ENCODE measurements around the gene FILIP1L. TPM values are rescaled to one million over a fixed set of nuclear protein-coding genes. Genes with fewer than 3 reads are reported as not detected.

The FILIP1L gene
- total and polyA plus RNA-seq, 4 experiments from 2014 or later: 0.32 TPM; not detected in 3

DNA sequence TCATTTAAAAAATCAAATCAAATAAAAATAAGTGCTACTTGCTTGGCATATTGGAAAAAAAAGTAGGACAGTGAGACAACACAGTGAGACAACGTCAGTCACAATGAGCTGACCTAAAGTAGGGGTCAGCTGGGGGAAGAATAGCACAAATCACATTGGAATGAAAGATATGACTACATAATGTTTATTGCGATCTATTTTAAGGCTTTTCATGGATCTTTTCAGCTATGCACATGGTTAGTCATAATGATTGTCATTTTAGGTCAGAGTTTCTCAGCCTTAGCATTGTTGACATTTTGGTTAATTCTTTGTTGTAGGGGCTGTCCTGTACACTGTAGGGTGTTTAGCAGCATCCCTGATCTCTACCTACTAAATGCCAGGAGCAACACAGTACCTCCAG is 252.1 kb downstream of the FILIP1L start:
- no peak for DNase-seq
- peaks cover 0 to 10% of the 10 kb centered on the region in 2 donors for H3K36me3 Mint-ChIP-seq
- H3K27ac ChIP-seq (ENCODE audit: low read depth, low read length): no peak overlapping the region
- POLR2A ChIA-PET (ENCODE audit: partially characterized antibody): no interaction called here
- H3K4me1 ChIP-seq (ENCODE audit: insufficient read depth, low read length): peaks cover 14% of the 10 kb centered on the region
- no peak overlapping the region for H3K4me3 Mint-ChIP-seq
- no peak overlapping the region for H3K27ac Mint-ChIP-seq
- intact Hi-C loops (cut with micrococcal nuclease): no loop called here
- no peaks in the 10 kb centered on the region for H3K9me3 ChIP-seq (ENCODE audit: control insufficient read depth in 1 of 2, low read length in 2 of 2)
- no peaks in the 10 kb centered on the region for H3K9me3 Mint-ChIP-seq
- H3K27me3 Mint-ChIP-seq: no peaks in the 10 kb centered on the region
- H3K27me3 ChIP-seq (ENCODE audit: insufficient read depth, low read length): no peaks in the 10 kb centered on the region
- no peaks in the 10 kb centered on the region for H3K36me3 ChIP-seq (ENCODE audit: insufficient read depth, low read length)
- CTCF ChIA-PET (ENCODE audit: partially characterized antibody): no interaction called here
- peaks cover 13 to 20% (median 16%) of the 10 kb centered on the region in 4 donors for H3K4me1 Mint-ChIP-seq
- no peak overlapping the region for H3K4me3 ChIP-seq (ENCODE audit: low read length in 2 of 2)

DNA sequence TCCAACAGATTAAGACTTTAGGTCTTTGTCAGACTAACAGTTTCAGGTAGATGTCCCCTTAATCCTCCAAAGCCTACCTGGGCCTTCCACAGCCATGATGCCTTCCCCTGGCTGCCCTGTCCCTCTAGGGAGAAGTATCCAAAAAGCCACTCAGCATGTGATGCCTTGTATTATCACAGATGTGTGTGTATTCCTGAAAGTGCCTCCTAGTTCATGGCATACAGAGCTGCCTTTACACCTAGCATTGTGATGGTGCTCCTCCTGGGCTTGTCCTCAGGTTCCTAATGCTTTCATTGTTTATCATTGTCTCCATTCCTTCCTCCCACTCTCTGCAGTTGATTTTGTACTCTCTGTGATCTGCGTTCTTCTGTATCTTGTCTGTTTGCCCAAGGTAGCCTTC is 253.1 kb downstream of the FILIP1L start:
- no peak overlapping the region for H3K4me3 ChIP-seq (ENCODE audit: low read length in 2 of 2)
- Mint-ChIP-seq H3K4me1 (peaks cover 5 to 10% (median 6%) of the 10 kb centered on the region in 4 donors), H3K4me3 (no peak overlapping the region), H3K36me3 (peaks cover 0 to 10% of the 10 kb centered on the region in 2 donors), H3K27me3 (no peaks in the 10 kb centered on the region), H3K9me3 (no peaks in the 10 kb centered on the region), H3K27ac (no peak overlapping the region)
- H3K4me1 ChIP-seq (ENCODE audit: insufficient read depth, low read length): peaks cover 5% of the 10 kb centered on the region
- ChIA-PET POLR2A (ENCODE audit: partially characterized antibody) (no interaction called here), CTCF (ENCODE audit: partially characterized antibody) (interaction anchor here (2.2 kb wide), 1 partner anchor 29 kb away, joined by 8 read pairs; no protein-coding TSS in a partner anchor)
- no peaks in the 10 kb centered on the region for H3K36me3 ChIP-seq (ENCODE audit: insufficient read depth, low read length)
- intact Hi-C loops (cut with micrococcal nuclease): no loop called here
- no peaks in the 10 kb centered on the region for H3K27me3 ChIP-seq (ENCODE audit: insufficient read depth, low read length)
- no peaks in the 10 kb centered on the region for H3K9me3 ChIP-seq (ENCODE audit: control insufficient read depth in 1 of 2, low read length in 2 of 2)
- DNase-seq: no peak
- H3K27ac ChIP-seq (ENCODE audit: low read depth, low read length): no peak overlapping the region

DNA sequence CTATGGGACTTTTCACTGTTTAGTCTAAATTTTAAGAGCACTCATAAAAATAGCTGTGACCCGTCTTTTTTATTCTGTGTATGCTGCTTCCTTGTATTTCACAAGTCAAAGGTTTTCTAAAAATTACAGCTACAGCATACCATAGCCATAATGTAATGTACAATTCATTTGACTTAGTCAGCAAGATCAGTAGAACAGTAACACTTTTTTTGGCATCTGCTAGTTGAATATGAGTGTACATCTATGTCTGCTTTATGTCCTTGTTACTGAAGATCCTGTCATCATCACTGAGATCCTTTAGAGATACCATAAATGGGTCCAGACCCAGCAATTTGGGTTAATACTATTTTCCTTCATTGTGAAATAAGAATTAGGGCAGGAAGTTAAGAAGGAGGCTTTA is 254.5 kb downstream of the FILIP1L start:
- no peak overlapping the region for H3K4me3 ChIP-seq (ENCODE audit: low read length in 2 of 2)
- no peaks in the 10 kb centered on the region for H3K27me3 Mint-ChIP-seq
- H3K27me3 ChIP-seq (ENCODE audit: insufficient read depth, low read length): no peaks in the 10 kb centered on the region
- no peaks in the 10 kb centered on the region for H3K4me1 ChIP-seq (ENCODE audit: insufficient read depth, low read length)
- intact Hi-C loops (cut with micrococcal nuclease): no loop called here
- H3K27ac ChIP-seq (ENCODE audit: low read depth, low read length): no peak overlapping the region
- ChIA-PET CTCF (ENCODE audit: partially characterized antibody) (interaction anchor here (0.6 to 2.2 kb wide), 5 partner anchors 17 to 48 kb away, joined by 3 to 8 read pairs (median 3); no protein-coding TSS in a partner anchor), POLR2A (ENCODE audit: partially characterized antibody) (no interaction called here)
- peaks cover 0 to 10% of the 10 kb centered on the region in 2 donors for H3K36me3 Mint-ChIP-seq
- no peak for DNase-seq
- no peak overlapping the region for H3K27ac Mint-ChIP-seq
- no peaks in the 10 kb centered on the region for H3K36me3 ChIP-seq (ENCODE audit: insufficient read depth, low read length)
- H3K4me1 Mint-ChIP-seq: peaks cover 0 to 4% (median 1%) of the 10 kb centered on the region in 4 donors
- H3K9me3 ChIP-seq (ENCODE audit: control insufficient read depth in 1 of 2, low read length in 2 of 2): no peaks in the 10 kb centered on the region
- H3K9me3 Mint-ChIP-seq: no peaks in the 10 kb centered on the region
- no peak overlapping the region for H3K4me3 Mint-ChIP-seq

DNA sequence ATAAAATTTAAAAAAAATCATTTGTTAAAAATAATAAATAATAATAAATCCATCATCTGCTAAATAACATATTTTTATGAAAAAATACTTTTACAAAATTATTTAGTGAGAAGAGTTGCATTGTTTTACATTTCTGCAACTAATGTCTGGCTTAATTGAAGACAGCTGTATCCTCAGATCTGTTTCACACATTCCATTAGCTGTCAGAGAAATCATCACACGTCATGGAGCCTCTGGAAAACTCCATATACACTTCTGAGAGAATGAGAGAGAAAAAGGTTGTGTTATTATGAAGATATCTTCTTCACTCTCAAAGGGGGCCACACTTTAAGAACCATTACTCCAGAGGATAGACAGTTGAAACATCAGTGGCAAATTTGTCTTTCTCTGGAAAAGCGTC is 255.8 kb downstream of the FILIP1L start:
- H3K4me1 ChIP-seq (ENCODE audit: insufficient read depth, low read length): no peaks in the 10 kb centered on the region
- Mint-ChIP-seq H3K27ac (no peak overlapping the region), H3K27me3 (no peaks in the 10 kb centered on the region), H3K9me3 (no peaks in the 10 kb centered on the region), H3K4me1 (peaks cover 0 to 10% (median 1%) of the 10 kb centered on the region in 4 donors), H3K4me3 (no peak overlapping the region), H3K36me3 (peaks cover 0 to 10% of the 10 kb centered on the region in 2 donors)
- H3K27ac ChIP-seq (ENCODE audit: low read depth, low read length): no peak overlapping the region
- no peaks in the 10 kb centered on the region for H3K9me3 ChIP-seq (ENCODE audit: control insufficient read depth in 1 of 2, low read length in 2 of 2)
- POLR2A ChIA-PET (ENCODE audit: partially characterized antibody): no interaction called here
- H3K27me3 ChIP-seq (ENCODE audit: insufficient read depth, low read length): no peaks in the 10 kb centered on the region
- H3K4me3 ChIP-seq (ENCODE audit: low read length in 2 of 2): no peak overlapping the region
- no peaks in the 10 kb centered on the region for H3K36me3 ChIP-seq (ENCODE audit: insufficient read depth, low read length)
- CTCF ChIA-PET (ENCODE audit: partially characterized antibody): interaction anchor here (1.4 kb wide), 2 partner anchors 15 to 47 kb away, joined by 3 read pairs; no protein-coding TSS in a partner anchor
- no peak for DNase-seq
- intact Hi-C loops (cut with micrococcal nuclease): no loop called here

DNA sequence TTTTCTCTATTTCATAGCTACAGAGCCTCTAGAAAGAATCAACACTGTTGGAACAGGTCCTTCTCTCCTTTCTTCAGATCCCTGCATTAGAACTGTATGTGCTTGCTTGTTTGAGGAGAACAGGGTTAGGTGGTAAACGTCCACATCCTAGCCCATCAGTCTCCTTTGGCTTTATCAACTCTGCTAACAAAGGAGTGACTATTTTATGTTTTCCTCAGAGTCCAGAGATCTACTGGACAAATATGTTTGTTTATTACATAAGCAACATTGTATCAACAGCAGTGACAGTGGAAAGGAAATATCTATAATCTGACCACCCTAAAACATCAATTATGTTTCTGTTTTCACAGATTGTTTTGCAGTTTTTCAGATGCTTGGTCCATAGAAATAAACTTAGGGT is 257.0 kb downstream of the FILIP1L start:
- Histone ChIP-seq H3K27ac (ENCODE audit: low read depth, low read length) (no peak overlapping the region), H3K4me3 (ENCODE audit: low read length in 2 of 2) (no peak overlapping the region), H3K27me3 (ENCODE audit: insufficient read depth, low read length) (no peaks in the 10 kb centered on the region), H3K36me3 (ENCODE audit: insufficient read depth, low read length) (no peaks in the 10 kb centered on the region), H3K4me1 (ENCODE audit: insufficient read depth, low read length) (no peaks in the 10 kb centered on the region), H3K9me3 (ENCODE audit: control insufficient read depth in 1 of 2, low read length in 2 of 2) (no peaks in the 10 kb centered on the region)
- Mint-ChIP-seq H3K4me1 (peaks cover 0 to 10% (median 0%) of the 10 kb centered on the region in 4 donors), H3K36me3 (peaks cover 0 to 5% of the 10 kb centered on the region in 2 donors), H3K27me3 (no peaks in the 10 kb centered on the region), H3K27ac (no peak overlapping the region), H3K9me3 (no peaks in the 10 kb centered on the region), H3K4me3 (no peak overlapping the region)
- DNase-seq: no peak
- intact Hi-C loops (cut with micrococcal nuclease): no loop called here
- ChIA-PET POLR2A (ENCODE audit: partially characterized antibody) (no interaction called here), CTCF (ENCODE audit: partially characterized antibody) (no interaction called here)

DNA sequence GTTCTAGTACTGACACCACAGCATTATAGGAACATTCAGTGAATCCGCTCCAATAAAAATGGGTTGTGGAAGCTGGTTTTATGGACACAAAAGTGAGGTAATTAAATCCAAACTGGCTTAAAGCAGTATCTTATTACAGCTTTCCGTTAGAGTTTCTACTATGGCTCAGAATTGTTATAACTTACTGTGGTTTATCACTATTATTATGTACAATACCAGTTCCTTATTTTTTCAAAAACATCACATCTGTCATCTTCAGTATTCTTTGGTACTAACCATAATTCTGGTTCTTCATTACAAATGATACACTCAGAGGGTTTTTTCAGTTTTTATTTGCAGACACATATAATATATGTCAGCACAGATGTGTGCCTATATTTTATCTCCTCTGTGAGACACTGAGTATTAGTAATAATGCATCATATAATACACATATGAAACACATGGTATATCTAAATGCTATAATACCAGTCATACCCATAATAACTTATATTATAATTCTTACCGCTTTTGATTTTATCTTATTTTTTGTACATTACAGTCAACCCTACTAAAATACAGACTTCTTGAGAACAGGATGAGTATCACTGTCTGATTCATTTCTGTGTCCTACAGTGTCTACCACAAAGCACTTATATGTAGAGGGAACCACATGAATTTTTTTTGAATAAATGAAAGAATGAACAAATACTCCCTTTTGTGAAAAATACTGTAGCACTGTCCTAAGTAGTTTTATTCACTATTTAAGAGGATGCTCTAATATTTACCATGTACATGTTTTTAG is 257.7 kb downstream of the FILIP1L start:
- Histone ChIP-seq H3K27me3 (ENCODE audit: insufficient read depth, low read length) (no peaks in the 10 kb centered on the region), H3K9me3 (ENCODE audit: control insufficient read depth in 1 of 2, low read length in 2 of 2) (no peaks in the 10 kb centered on the region), H3K4me3 (ENCODE audit: low read length in 2 of 2) (no peak overlapping the region), H3K27ac (ENCODE audit: low read depth, low read length) (no peak overlapping the region), H3K36me3 (ENCODE audit: insufficient read depth, low read length) (no peaks in the 10 kb centered on the region), H3K4me1 (ENCODE audit: insufficient read depth, low read length) (no peaks in the 10 kb centered on the region)
- no peak for DNase-seq
- ChIA-PET CTCF (ENCODE audit: partially characterized antibody) (no interaction called here), POLR2A (ENCODE audit: partially characterized antibody) (no interaction called here)
- Mint-ChIP-seq H3K9me3 (no peaks in the 10 kb centered on the region), H3K4me3 (no peak overlapping the region), H3K27ac (no peak overlapping the region), H3K27me3 (no peaks in the 10 kb centered on the region), H3K4me1 (peaks cover 0 to 10% (median 0%) of the 10 kb centered on the region in 4 donors), H3K36me3 (peaks cover 0 to 5% of the 10 kb centered on the region in 2 donors)
- intact Hi-C loops (cut with micrococcal nuclease): no loop called here

DNA sequence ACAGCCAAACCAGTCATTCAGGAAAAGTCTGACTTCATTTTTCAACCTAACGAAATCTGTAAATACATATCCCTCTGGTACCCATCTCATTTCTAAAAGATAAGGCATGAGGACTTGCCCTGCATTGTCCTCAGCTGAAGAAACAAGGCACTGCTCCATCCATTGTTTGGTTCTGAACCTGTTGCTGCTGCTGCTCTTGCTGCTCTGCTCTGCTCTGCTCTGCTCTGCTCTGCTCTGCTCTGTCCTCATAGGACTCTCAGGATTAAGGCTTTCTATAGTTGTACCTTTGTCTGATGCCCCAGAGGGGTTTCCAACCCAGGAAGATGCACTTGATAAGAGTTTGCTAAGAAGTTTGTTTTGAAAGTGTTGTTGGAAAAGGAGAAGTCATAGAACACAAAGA is 258.4 kb downstream of the FILIP1L start:
- Histone ChIP-seq H3K36me3 (ENCODE audit: insufficient read depth, low read length) (no peaks in the 10 kb centered on the region), H3K4me3 (ENCODE audit: low read length in 2 of 2) (no peak overlapping the region), H3K27me3 (ENCODE audit: insufficient read depth, low read length) (no peaks in the 10 kb centered on the region), H3K27ac (ENCODE audit: low read depth, low read length) (no peak overlapping the region), H3K9me3 (ENCODE audit: control insufficient read depth in 1 of 2, low read length in 2 of 2) (no peaks in the 10 kb centered on the region), H3K4me1 (ENCODE audit: insufficient read depth, low read length) (no peaks in the 10 kb centered on the region)
- no peak for DNase-seq
- no peak overlapping the region for H3K27ac Mint-ChIP-seq
- intact Hi-C loops (cut with micrococcal nuclease): no loop called here
- CTCF ChIA-PET (ENCODE audit: partially characterized antibody): no interaction called here
- H3K9me3 Mint-ChIP-seq: no peaks in the 10 kb centered on the region
- POLR2A ChIA-PET (ENCODE audit: partially characterized antibody): no interaction called here
- H3K36me3 Mint-ChIP-seq: peaks cover 0 to 5% of the 10 kb centered on the region in 2 donors
- H3K4me3 Mint-ChIP-seq: no peak overlapping the region
- H3K27me3 Mint-ChIP-seq: no peaks in the 10 kb centered on the region
- H3K4me1 Mint-ChIP-seq: peaks cover 0 to 10% (median 0%) of the 10 kb centered on the region in 4 donors
